Lung microvascular endothelial cell (primary cell): ENCODE measurements around the gene SHISAL1. TPM values are rescaled to one million over a fixed set of nuclear protein-coding genes. Genes with fewer than 3 reads are reported as not detected.

Experiments used
- DNase-seq, 2 donors: peaks; one replicate each; pipeline versions ENCODE4 v3.0.0 to v3.0.0-alpha.2; 2010; ENCODE audit warnings: low read depth in 2 of 2
- total RNA-seq: library from RNA; depleted of rRNA; stranded (reverse); fragments of >200 nt; gene quantifications from 2 replicates; pipeline ENCODE4 v1.2.1, GENCODE V29; 2014

SHISAL1 gene
- total RNA-seq, 1 donor from 2014 or later, result under 0.01 TPM

- DNase-seq, result no peak
Observed at GRCh38 chr22:44211256-44211945, 101.3 kb downstream of the SHISAL1 start.

GRCh38 chr22:44210722-44211121, 102.0 kb downstream of the SHISAL1 start:
- DNase-seq, result no peak

GRCh38 chr22:44209343-44209742, 103.4 kb downstream of the SHISAL1 start:
- DNase-seq, result no peak

GRCh38 chr22:44207981-44208317, 104.8 kb downstream of the SHISAL1 start:
- DNase-seq, result no peak

- no peak for DNase-seq
Observed at GRCh38 chr22:44207173-44207980, 105.4 kb downstream of the SHISAL1 start.

- DNase-seq, result no peak
Observed at GRCh38 chr22:44206696-44207095, 106.1 kb downstream of the SHISAL1 start.

GRCh38 chr22:44206330-44206645, 106.5 kb downstream of the SHISAL1 start:
- DNase-seq, result no peak

GRCh38 chr22:44205516-44206329, 107.0 kb downstream of the SHISAL1 start:
- no peak for DNase-seq

- DNase-seq, result no peak
Observed at GRCh38 chr22:44204739-44205515, 107.8 kb downstream of the SHISAL1 start.

GRCh38 chr22:44203203-44203602, 109.5 kb downstream of the SHISAL1 start:
- no peak for DNase-seq

- no peak for DNase-seq
Observed at GRCh38 chr22:44202261-44202789, 110.4 kb downstream of the SHISAL1 start.

GRCh38 chr22:44201665-44202064, 111.1 kb downstream of the SHISAL1 start:
- no peak for DNase-seq

GRCh38 chr22:44200855-44201550, 111.7 kb downstream of the SHISAL1 start:
- DNase-seq, result no peak

GRCh38 chr22:44200451-44200850, 112.3 kb downstream of the SHISAL1 start:
- DNase-seq, result no peak

- DNase-seq, result no peak
Observed at GRCh38 chr22:44199866-44200265, 112.9 kb downstream of the SHISAL1 start.

- DNase-seq, result no peak
Observed at GRCh38 chr22:44199164-44199563, 113.6 kb downstream of the SHISAL1 start.

GRCh38 chr22:44197271-44197670, 115.5 kb downstream of the SHISAL1 start:
- no peak for DNase-seq

GRCh38 chr22:44196731-44197131, 116.0 kb downstream of the SHISAL1 start:
- DNase-seq, result no peak

GRCh38 chr22:44196241-44196640, 116.5 kb downstream of the SHISAL1 start:
- DNase-seq, result no peak

- no peak for DNase-seq
Observed at GRCh38 chr22:44195189-44195871, 117.4 kb downstream of the SHISAL1 start.
